DMS79 treated with DMSO at 0.1 percent for 48 hours (cell line): ENCODE data around the gene LDLRAD2.

ENCODE experiments used
- DNase-seq: peaks from one replicate; lab custom pipeline; 2025; lab: John Stamatoyannopoulos, UW

The LDLRAD2 gene

GRCh38 chr1:21843996-21844395 lies 31.9 kb downstream of the LDLRAD2 start:
- no peak for DNase-seq

GRCh38 chr1:21845646-21846641 lies 33.9 kb downstream of the LDLRAD2 start:
- DNase-seq: no peak

- no peak for DNase-seq
Observed at GRCh38 chr1:21847223-21848205, 35.4 kb downstream of the LDLRAD2 start.

- no peak for DNase-seq
Observed at GRCh38 chr1:21848524-21849174, 36.6 kb downstream of the LDLRAD2 start.

GRCh38 chr1:21849909-21850576 lies 38.0 kb downstream of the LDLRAD2 start:
- no peak for DNase-seq

- DNase-seq: no peak
Observed at GRCh38 chr1:21851430-21852250, 39.6 kb downstream of the LDLRAD2 start.

- no peak for DNase-seq
Observed at GRCh38 chr1:21852282-21853130, 40.4 kb downstream of the LDLRAD2 start.

- DNase-seq: no peak
Observed at GRCh38 chr1:21853131-21853427, 41.0 kb downstream of the LDLRAD2 start.

- no peak for DNase-seq
Observed at GRCh38 chr1:21854090-21854750, 42.2 kb downstream of the LDLRAD2 start.

- no peak for DNase-seq
Observed at GRCh38 chr1:21854751-21855131, 42.7 kb downstream of the LDLRAD2 start.

- DNase-seq: no peak
Observed at GRCh38 chr1:21855257-21856096, 43.4 kb downstream of the LDLRAD2 start.

- DNase-seq: no peak
Observed at GRCh38 chr1:21857142-21857839, 45.2 kb downstream of the LDLRAD2 start.

GRCh38 chr1:21857840-21858670 lies 46.0 kb downstream of the LDLRAD2 start:
- DNase-seq: no peak

GRCh38 chr1:21859669-21860179 lies 47.7 kb downstream of the LDLRAD2 start:
- DNase-seq: no peak

GRCh38 chr1:21860971-21861370 lies 48.9 kb downstream of the LDLRAD2 start:
- DNase-seq: no peak

- no peak for DNase-seq
Observed at GRCh38 chr1:21861602-21862429, 49.8 kb downstream of the LDLRAD2 start.
